HEK293 (cell line): ENCODE results near the gene FAM241A.
"Not testable (repeated sequence)": the region's sequence is repeated elsewhere in the genome, so short reads cannot be mapped to it uniquely, and the experiment has no call there.

Experiments
- CTCF ChIA-PET: fragments of 350-600 bp; formaldehyde crosslinking; extraction: SDS; loops from one replicate; lab custom pipeline; 2021; ENCODE audit warnings: antibody characterized with exemption; lab: Yijun Ruan, JAX
- POLR2A ChIA-PET: fragments of 300-600 bp; formaldehyde crosslinking; extraction: SDS; loops from one replicate; lab custom pipeline; 2020; ENCODE audit warnings: antibody characterized with exemption, inconsistent platforms; lab: Yijun Ruan, JAX
- H3K27ac ChIP-seq: fragments of 200-500 bp; sonication (Bioruptor generic); 2 replicates; pipeline ENCODE4 v1.5.1; 2014; ENCODE audit warnings: low read depth, low read length, control low read depth, inconsistent platforms; ENCODE audit errors: extremely low read depth
- H3K36me3 ChIP-seq, 2 experiments: fragments of 200-500 bp in 1 of 2; sonication (Bioruptor generic) in 1 of 2; 1 replicate in 1 of 2; 2 replicates in 1 of 2; pipeline ENCODE4 v1.5.1; 2014 to 2017; ENCODE audit warnings: inconsistent platforms in 2 of 2, low read length in 2 of 2; ENCODE audit not compliant: control insufficient read depth in 2 of 2, insufficient read depth in 1 of 2
- H3K4me1 ChIP-seq: fragments of 200-500 bp; sonication (Bioruptor generic); 2 replicates; pipeline ENCODE4 v1.5.1; 2014; ENCODE audit warnings: mild to moderate bottlenecking, low read length, inconsistent platforms; ENCODE audit not compliant: control insufficient read depth, insufficient read depth
- H3K4me3 ChIP-seq: 2 replicates; pipeline ENCODE4 v1.5.1; 2011; ENCODE audit warnings: low read depth, mild to moderate bottlenecking, control low read depth, low read length, moderate library complexity
- H3K9me3 ChIP-seq: fragments of 200-500 bp; sonication (Bioruptor generic); 2 replicates; pipeline ENCODE4 v1.5.1; 2014; ENCODE audit warnings: low read depth, low read length, inconsistent platforms; ENCODE audit not compliant: control insufficient read depth, insufficient read depth
- AEBP2 ChIP-seq: fragments of 450-650 bp; formaldehyde crosslinking; IDR thresholded peaks from 2 replicates; pipeline ENCODE4 v1.5.1; 2016; ENCODE audit warnings: missing biosample characterization, missing genetic modification characterization, borderline replicate concordance
- INSM2 ChIP-seq: fragments of 450-650 bp; formaldehyde crosslinking; IDR thresholded peaks from 2 replicates; pipeline ENCODE4 v1.5.1; 2016; ENCODE audit warnings: missing biosample characterization, missing genetic modification characterization
- KLF1 ChIP-seq: fragments of 450-650 bp; formaldehyde crosslinking; IDR thresholded peaks from 2 replicates; pipeline ENCODE4 v1.5.1; 2016; ENCODE audit warnings: missing biosample characterization, missing genetic modification characterization
- MYNN ChIP-seq: fragments of 450-650 bp; formaldehyde crosslinking; IDR thresholded peaks from 2 replicates; pipeline ENCODE4 v1.5.1; 2016; ENCODE audit warnings: missing biosample characterization, missing genetic modification characterization, borderline replicate concordance
- REST ChIP-seq: fragments of 450-650 bp; formaldehyde crosslinking; IDR thresholded peaks from 2 replicates; pipeline ENCODE4 v1.5.1; 2016; ENCODE audit warnings: missing biosample characterization, missing genetic modification characterization
- SCRT1 ChIP-seq: fragments of 450-650 bp; formaldehyde crosslinking; IDR thresholded peaks from 2 replicates; pipeline ENCODE4 v1.5.1; 2016; ENCODE audit warnings: missing biosample characterization, missing genetic modification characterization, borderline replicate concordance
- SP2 ChIP-seq: fragments of 450-650 bp; formaldehyde crosslinking; IDR thresholded peaks from 2 replicates; pipeline ENCODE4 v1.5.1; 2016; ENCODE audit warnings: missing biosample characterization, missing genetic modification characterization
- ZBTB21 ChIP-seq: fragments of 450-650 bp; formaldehyde crosslinking; IDR thresholded peaks from 2 replicates; pipeline ENCODE4 v1.5.1; 2017; ENCODE audit warnings: missing biosample characterization, missing genetic modification characterization
- ZNF112 ChIP-seq: fragments of 450-650 bp; formaldehyde crosslinking; IDR thresholded peaks from 2 replicates; pipeline ENCODE4 v1.5.0; 2017; ENCODE audit warnings: missing biosample characterization, missing genetic modification characterization
- ZNF133 ChIP-seq: fragments of 450-650 bp; formaldehyde crosslinking; IDR thresholded peaks from 2 replicates; pipeline ENCODE4 v1.5.1; 2016; ENCODE audit warnings: missing biosample characterization, missing genetic modification characterization
- ZNF18 ChIP-seq: fragments of 450-650 bp; formaldehyde crosslinking; IDR thresholded peaks from 2 replicates; pipeline ENCODE4 v1.5.1; 2016; ENCODE audit warnings: missing biosample characterization, missing genetic modification characterization
- ZNF223 ChIP-seq: fragments of 450-650 bp; formaldehyde crosslinking; IDR thresholded peaks from 2 replicates; pipeline ENCODE4 v1.5.1; 2016; ENCODE audit warnings: missing biosample characterization, missing genetic modification characterization
- ZNF350 ChIP-seq: fragments of 450-650 bp; formaldehyde crosslinking; IDR thresholded peaks from 2 replicates; pipeline ENCODE4 v1.5.0; 2017; ENCODE audit warnings: missing biosample characterization, mild to moderate bottlenecking, missing genetic modification characterization
- ZNF423 ChIP-seq: fragments of 450-650 bp; formaldehyde crosslinking; IDR thresholded peaks from 2 replicates; pipeline ENCODE4 v1.5.1; 2016; ENCODE audit warnings: missing biosample characterization, missing genetic modification characterization
- ZNF433 ChIP-seq: fragments of 450-650 bp; formaldehyde crosslinking; IDR thresholded peaks from 2 replicates; pipeline ENCODE4 v1.5.1; 2016; ENCODE audit warnings: missing biosample characterization, missing genetic modification characterization, low read depth
- ZNF521 ChIP-seq: fragments of 450-650 bp; formaldehyde crosslinking; IDR thresholded peaks from 2 replicates; pipeline ENCODE4 v1.5.1; 2017; ENCODE audit warnings: missing biosample characterization, mild to moderate bottlenecking, missing genetic modification characterization
- ZNF596 ChIP-seq: fragments of 450-650 bp; IDR thresholded peaks from 2 replicates; pipeline ENCODE4 v1.5.0; 2018; ENCODE audit warnings: missing biosample characterization, mild to moderate bottlenecking, missing genetic modification characterization, moderate library complexity
- ZNF747 ChIP-seq: fragments of 450-650 bp; formaldehyde crosslinking; IDR thresholded peaks from 2 replicates; pipeline ENCODE4 v1.5.1; 2016; ENCODE audit warnings: missing biosample characterization, missing genetic modification characterization

Gene FAM241A

GRCh38 chr4:112111306-112111705 is 33.9 kb upstream of the FAM241A start:
- Histone ChIP-seq H3K27ac (no peak overlapping the region), H3K9me3 (no peaks in the 10 kb centered on the region), H3K4me1 (no peaks in the 10 kb centered on the region), H3K36me3 (no peaks in the 10 kb centered on the region), H3K4me3 (no peak overlapping the region)
- CTCF ChIA-PET = no interaction called here
- POLR2A ChIA-PET = no interaction called here
- TF ChIP-seq SCRT1 (no peak), ZNF433 (tag by site-specific recombination) (no peak), ZNF423 (tag by site-specific recombination) (no peak), ZNF521 (tag by site-specific recombination) (no peak), ZNF18 (no peak), ZBTB21 (tag by site-specific recombination) (no peak), MYNN (tag by site-specific recombination) (no peak), ZNF223 (no peak), ZNF112 (tag by site-specific recombination) (no peak), ZNF596 (no peak), REST (tag by site-specific recombination) (no peak), ZNF747 (no peak), SP2 (no peak), INSM2 (no peak), ZNF350 (tag by site-specific recombination) (no peak), ZNF133 (no peak), KLF1 (tag by site-specific recombination) (no peak), AEBP2 (tag by site-specific recombination) (no peak)

GRCh38 chr4:112112095-112112494 is 33.2 kb upstream of the FAM241A start:
- H3K9me3 ChIP-seq, H3K4me1 ChIP-seq, CTCF ChIA-PET, H3K27ac ChIP-seq, H3K36me3 ChIP-seq, H3K4me3 ChIP-seq, POLR2A ChIA-PET: not testable (repeated sequence)
